OCI-LY7 (cell line): ENCODE data around the gene NKAIN2. TPM values are rescaled to one million over a fixed set of nuclear protein-coding genes. Genes with fewer than 3 reads are reported as not detected.

ENCODE experiments used
- BruUV-seq: library from RNA; stranded (reverse); fragments of 400-500 nt; replicated peaks from 2 replicates; lab custom pipeline; 2021; lab: Mats Ljungman, UMichigan
- CTCF ChIA-PET: fragments of 300-600 bp; sonication (Branson Sonifier 250); formaldehyde crosslinking; loops from one replicate; lab custom pipeline; 2022; ENCODE audit warnings: antibody characterized with exemption; ENCODE audit not compliant: unreplicated experiment; lab: Charles Lee
- POLR2A ChIA-PET: fragments of 300-600 bp; sonication (Branson Sonifier 250); formaldehyde crosslinking; loops from one replicate; lab custom pipeline; 2022; ENCODE audit warnings: antibody characterized with exemption; lab: Charles Lee
- DNase-seq: peaks from one replicate; pipeline ENCODE4 v3.0.0-alpha.2; 2015; ENCODE audit warnings: low spot score
- H2AFZ ChIP-seq: fragments of 200-600 bp; sonication (generic), shearing (Covaris generic); 2 replicates; pipeline ENCODE4 v1.6.1; 2014; ENCODE audit warnings: mild to moderate bottlenecking, antibody characterized with exemption, low read length, moderate library complexity
- H3K27ac ChIP-seq: fragments of 200-600 bp; sonication (generic); 2 replicates; pipeline ENCODE4 v1.5.1; 2014; ENCODE audit warnings: mixed run types, low read depth, mild to moderate bottlenecking, moderate library complexity, low read length, inconsistent platforms; ENCODE audit not compliant: poor library complexity, severe bottlenecking
- H3K36me3 ChIP-seq: fragments of 200-600 bp; sonication (generic); 2 replicates; pipeline ENCODE4 v1.6.1; 2014; ENCODE audit warnings: mild to moderate bottlenecking, antibody characterized with exemption, low read length, moderate library complexity, mixed read lengths; ENCODE audit not compliant: insufficient read depth
- H3K4me1 ChIP-seq: fragments of 200-600 bp; sonication (generic); 2 replicates; pipeline ENCODE4 v1.5.1; 2014; ENCODE audit warnings: mild to moderate bottlenecking, low read length; ENCODE audit not compliant: insufficient read depth, poor library complexity, severe bottlenecking
- H3K4me2 ChIP-seq: fragments of 200-600 bp; sonication (generic); 2 replicates; pipeline ENCODE4 v1.6.1; 2014; ENCODE audit warnings: mild to moderate bottlenecking, low read length
- H3K4me3 ChIP-seq: fragments of 200-600 bp; sonication (generic); 2 replicates; pipeline ENCODE4 v1.5.1; 2014; ENCODE audit warnings: mild to moderate bottlenecking, low read depth, low read length; ENCODE audit not compliant: poor library complexity, severe bottlenecking
- H3K79me2 ChIP-seq: fragments of 200-600 bp; sonication (generic); 2 replicates; pipeline ENCODE4 v1.6.1; 2016; ENCODE audit warnings: low read depth, mild to moderate bottlenecking, low read length, moderate library complexity, mixed read lengths; ENCODE audit not compliant: insufficient read depth
- H3K9me2 ChIP-seq: fragments of 200-600 bp; sonication (generic); 2 replicates; pipeline ENCODE4 v1.6.1; 2016; ENCODE audit warnings: mild to moderate bottlenecking, low read length, mixed read lengths; ENCODE audit not compliant: insufficient read depth
- H3K9me3 ChIP-seq: fragments of 200-600 bp; sonication (generic); 2 replicates; pipeline ENCODE4 v1.6.1; 2014; ENCODE audit warnings: mild to moderate bottlenecking, mixed run types, low read length, mixed read lengths
- H4K20me1 ChIP-seq: fragments of 200-600 bp; sonication (generic); 2 replicates; pipeline ENCODE4 v1.6.1; 2014; ENCODE audit warnings: mild to moderate bottlenecking, antibody characterized with exemption, low read length, moderate library complexity, mixed read lengths; ENCODE audit not compliant: insufficient read depth
- EZH2phosphoT487 ChIP-seq: fragments of 200-600 bp; sonication (generic); IDR thresholded peaks from 2 replicates; pipeline ENCODE4 v1.6.1; 2018; ENCODE audit warnings: low read depth, borderline replicate concordance, mild to moderate bottlenecking, mixed run types, antibody characterized with exemption, low read length, moderate library complexity, mixed read lengths
- intact Hi-C: fragments of 100-400 bp; cut with micrococcal nuclease; formaldehyde crosslinking; loops from one replicate; pipeline ENCODE4 v1.10.0; 2022; ENCODE audit not compliant: unreplicated experiment
- total RNA-seq, 2 experiments: library from RNA; depleted of rRNA in 1 of 2; stranded (reverse); fragments of >200 nt in 1 of 2; shearing (Covaris generic) in 1 of 2; gene quantifications; 2 replicates each; pipeline ENCODE4 v1.2.3, GENCODE V29; 2014 to 2022
- TF ChIP-seq, protein P1 (sequence below): fragments of 200-600 bp; sonication (generic); conservative IDR thresholded peaks from 2 replicates; pipeline ENCODE4 v1.5.1; 2014; ENCODE audit warnings: mild to moderate bottlenecking, antibody characterized with exemption, low read length, moderate library complexity, mixed read lengths

Gene NKAIN2
- total RNA-seq, 2 experiments from 2014 or later: not detected

GRCh38 chr6:123997223-123997622 is 193.6 kb downstream of the NKAIN2 start:
- Histone ChIP-seq H3K9me2 (no peaks in the 10 kb centered on the region), H4K20me1 (no peaks in the 10 kb centered on the region), H3K36me3 (no peaks in the 10 kb centered on the region), H2AFZ (no peak overlapping the region), H3K4me3 (no peak overlapping the region), H3K79me2 (no peaks in the 10 kb centered on the region), H3K4me2 (no peak overlapping the region), H3K27ac (no peak overlapping the region), H3K4me1 (no peaks in the 10 kb centered on the region), H3K9me3 (no peaks in the 10 kb centered on the region)
- TF ChIP-seq, protein P1, sequence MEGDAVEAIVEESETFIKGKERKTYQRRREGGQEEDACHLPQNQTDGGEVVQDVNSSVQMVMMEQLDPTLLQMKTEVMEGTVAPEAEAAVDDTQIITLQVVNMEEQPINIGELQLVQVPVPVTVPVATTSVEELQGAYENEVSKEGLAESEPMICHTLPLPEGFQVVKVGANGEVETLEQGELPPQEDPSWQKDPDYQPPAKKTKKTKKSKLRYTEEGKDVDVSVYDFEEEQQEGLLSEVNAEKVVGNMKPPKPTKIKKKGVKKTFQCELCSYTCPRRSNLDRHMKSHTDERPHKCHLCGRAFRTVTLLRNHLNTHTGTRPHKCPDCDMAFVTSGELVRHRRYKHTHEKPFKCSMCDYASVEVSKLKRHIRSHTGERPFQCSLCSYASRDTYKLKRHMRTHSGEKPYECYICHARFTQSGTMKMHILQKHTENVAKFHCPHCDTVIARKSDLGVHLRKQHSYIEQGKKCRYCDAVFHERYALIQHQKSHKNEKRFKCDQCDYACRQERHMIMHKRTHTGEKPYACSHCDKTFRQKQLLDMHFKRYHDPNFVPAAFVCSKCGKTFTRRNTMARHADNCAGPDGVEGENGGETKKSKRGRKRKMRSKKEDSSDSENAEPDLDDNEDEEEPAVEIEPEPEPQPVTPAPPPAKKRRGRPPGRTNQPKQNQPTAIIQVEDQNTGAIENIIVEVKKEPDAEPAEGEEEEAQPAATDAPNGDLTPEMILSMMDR: no peak
- no peak for TF ChIP-seq EZH2phosphoT487
- ChIA-PET CTCF (no interaction called here), POLR2A (no interaction called here)
- intact Hi-C loops: no loop called here
- DNase-seq: peak; percentile 0
- BruUV-seq: no TSS peak

- intact Hi-C loops: no loop called here
- POLR2A ChIA-PET: no interaction called here
- no TSS peak for BruUV-seq
- TF ChIP-seq, protein P1: no peak
- no peak for TF ChIP-seq EZH2phosphoT487
- Histone ChIP-seq H2AFZ (no peak overlapping the region), H3K4me2 (no peak overlapping the region), H3K36me3 (no peaks in the 10 kb centered on the region), H3K4me3 (no peak overlapping the region), H3K4me1 (no peaks in the 10 kb centered on the region), H4K20me1 (no peaks in the 10 kb centered on the region), H3K79me2 (no peaks in the 10 kb centered on the region), H3K27ac (no peak overlapping the region), H3K9me2 (no peaks in the 10 kb centered on the region), H3K9me3 (no peaks in the 10 kb centered on the region)
- DNase-seq: no peak
- CTCF ChIA-PET: no interaction called here
Observed at GRCh38 chr6:124002377-124003081, 198.9 kb downstream of the NKAIN2 start.

- Histone ChIP-seq H3K79me2 (no peaks in the 10 kb centered on the region), H3K4me3 (no peak overlapping the region), H2AFZ (no peak overlapping the region), H3K27ac (no peak overlapping the region), H3K36me3 (no peaks in the 10 kb centered on the region), H3K4me2 (no peak overlapping the region), H3K4me1 (no peaks in the 10 kb centered on the region), H3K9me2 (no peaks in the 10 kb centered on the region), H4K20me1 (no peaks in the 10 kb centered on the region), H3K9me3 (no peaks in the 10 kb centered on the region)
- ChIA-PET CTCF (no interaction called here), POLR2A (no interaction called here)
- DNase-seq: no peak
- TF ChIP-seq, protein P1: no peak
- TF ChIP-seq EZH2phosphoT487: no peak
- intact Hi-C loops: no loop called here
- BruUV-seq: no TSS peak
Observed at GRCh38 chr6:124007266-124007665, 203.6 kb downstream of the NKAIN2 start.
